Sigmoid colon (tissue), 7 donors: ENCODE results near the gene SIGMAR1. TPM values are rescaled to one million over a fixed set of nuclear protein-coding genes. Genes with fewer than 3 reads are reported as not detected.

Experiments used
- DNase-seq: peaks from one replicate; pipeline ENCODE4 v3.0.0-alpha.2; 2019
- H3K27ac ChIP-seq, 4 donors: fragments of 200-600 bp; sonication (generic); one replicate each; pipeline ENCODE4 v1.5.1; 2016 to 2019; ENCODE audit warnings: mild to moderate bottlenecking in 1 of 4
- H3K27me3 ChIP-seq, 3 donors: fragments of 200-600 bp; sonication (generic); one replicate each; pipeline ENCODE4 v1.5.1; 2019; ENCODE audit warnings: mild to moderate bottlenecking in 1 of 3
- H3K36me3 ChIP-seq, 4 donors: fragments of 200-600 bp; sonication (generic); one replicate each; pipeline ENCODE4 v1.5.1; 2016 to 2019
- H3K4me1 ChIP-seq, 4 donors: fragments of 200-600 bp; sonication (generic); one replicate each; pipeline ENCODE4 v1.5.1; 2017 to 2019
- H3K4me3 ChIP-seq, 4 donors: fragments of 200-600 bp; sonication (generic); one replicate each; pipeline ENCODE4 v1.5.1; 2017 to 2019; ENCODE audit warnings: mild to moderate bottlenecking in 2 of 4, moderate library complexity in 1 of 4
- H3K9me3 ChIP-seq, 4 donors: fragments of 200-600 bp in 3 of 4; sonication (generic) in 3 of 4; one replicate each; pipeline versions ENCODE4 v1.5.1 to v1.6.1; 2013 to 2019
- EP300 ChIP-seq, 4 donors: sonication (generic); formaldehyde crosslinking; IDR thresholded peaks; one replicate each; pipeline ENCODE4 v1.6.1; 2017; ENCODE audit warnings: antibody characterized with exemption in 4 of 4
- POLR2A ChIP-seq, 2 donors: fragments of 450-650 bp; IDR thresholded peaks; one replicate each; pipeline ENCODE4 v1.6.1; 2016; ENCODE audit warnings: antibody characterized with exemption in 2 of 2, mild to moderate bottlenecking in 2 of 2, moderate library complexity in 2 of 2
- POLR2AphosphoS5 ChIP-seq, 4 donors: sonication (generic); formaldehyde crosslinking; IDR thresholded peaks; one replicate each; pipeline ENCODE4 v1.6.1; 2017; ENCODE audit warnings: antibody characterized with exemption in 4 of 4
- WGBS, 2 donors: extraction: QIAGEN DNeasy Blood & Tissue Kit; methylation state at CpG; one replicate each; pipeline ENCODE4 v1.1.7; 2013; 5-methylcytosine and 5-hydroxymethylcytosine counted together
- intact Hi-C: fragments of 100-400 bp; cut with DNase I; formaldehyde crosslinking; loops from one replicate; pipeline ENCODE4 v1.15.1; 2023
- polyA plus RNA-seq, 3 donors: library from polyadenylated mRNA; stranded (reverse); fragments of 200-250 nt; gene quantifications; one replicate each; pipeline ENCODE4 v1.2.3, GENCODE V29; 2013
- total RNA-seq, 4 donors: library from RNA; depleted of rRNA; stranded (reverse); fragments of >200 nt; gene quantifications; one replicate each; pipeline ENCODE4 v1.1.0, GENCODE V29; 2016
- TF ChIP-seq, protein P1 (sequence below), 4 experiments: fragments of 450-650 bp in 3 of 4; fragments of 200-600 bp in 1 of 4; IDR thresholded peaks; one replicate each; pipeline ENCODE4 v1.5.1; 2016 to 2019; ENCODE audit warnings: antibody characterized with exemption in 4 of 4, mild to moderate bottlenecking in 3 of 4, moderate library complexity in 2 of 4
- donor health status: healthy with polysubstance abuse.
- donor health status: Bipolar disorder and iron deficiency.
- donor health status: healthy.

Gene SIGMAR1
- total and polyA plus RNA-seq, 7 donors: 12.0 to 82.6 (median 70.6) TPM

DNA sequence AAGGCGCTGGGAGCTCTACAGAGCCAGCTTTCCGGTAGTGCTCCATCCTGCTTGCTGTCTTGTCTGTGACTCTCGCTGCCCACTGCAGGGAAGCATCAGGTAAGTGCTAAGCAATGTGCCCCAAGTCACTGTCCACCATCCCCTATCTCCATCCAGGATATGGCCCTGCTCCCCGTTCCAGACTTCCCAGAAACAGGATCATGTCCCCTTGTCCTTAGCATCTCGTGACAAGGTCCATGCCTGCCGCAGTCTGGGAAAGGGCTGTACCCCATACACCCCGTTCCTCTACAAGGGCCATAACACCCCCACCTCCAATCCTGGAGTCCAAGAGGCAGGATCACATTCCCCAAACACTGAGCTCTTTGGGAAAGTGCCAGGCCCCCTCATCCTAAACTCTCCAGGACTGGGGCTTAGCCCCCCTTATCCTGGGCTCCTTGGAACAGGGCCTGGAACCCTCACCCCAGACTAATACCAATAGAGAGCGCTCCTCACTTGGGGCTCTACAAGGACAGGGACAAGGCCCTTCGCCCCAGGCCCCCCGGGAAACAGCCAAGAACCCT is 26.3 kb downstream of the SIGMAR1 start:
- H3K27ac ChIP-seq: peak overlapping the region; percentile 78 to 84 (median 82)
- H3K27me3 ChIP-seq: no peaks in the 10 kb centered on the region
- intact Hi-C loops: no loop called here
- TF ChIP-seq EP300 (IDR thresholded peaks at IDR 0.05) (no peak), POLR2A (IDR thresholded peaks at IDR 0.05) (no peak), POLR2AphosphoS5 (IDR thresholded peaks at IDR 0.05) (no peak)
- TF ChIP-seq, protein P1, sequence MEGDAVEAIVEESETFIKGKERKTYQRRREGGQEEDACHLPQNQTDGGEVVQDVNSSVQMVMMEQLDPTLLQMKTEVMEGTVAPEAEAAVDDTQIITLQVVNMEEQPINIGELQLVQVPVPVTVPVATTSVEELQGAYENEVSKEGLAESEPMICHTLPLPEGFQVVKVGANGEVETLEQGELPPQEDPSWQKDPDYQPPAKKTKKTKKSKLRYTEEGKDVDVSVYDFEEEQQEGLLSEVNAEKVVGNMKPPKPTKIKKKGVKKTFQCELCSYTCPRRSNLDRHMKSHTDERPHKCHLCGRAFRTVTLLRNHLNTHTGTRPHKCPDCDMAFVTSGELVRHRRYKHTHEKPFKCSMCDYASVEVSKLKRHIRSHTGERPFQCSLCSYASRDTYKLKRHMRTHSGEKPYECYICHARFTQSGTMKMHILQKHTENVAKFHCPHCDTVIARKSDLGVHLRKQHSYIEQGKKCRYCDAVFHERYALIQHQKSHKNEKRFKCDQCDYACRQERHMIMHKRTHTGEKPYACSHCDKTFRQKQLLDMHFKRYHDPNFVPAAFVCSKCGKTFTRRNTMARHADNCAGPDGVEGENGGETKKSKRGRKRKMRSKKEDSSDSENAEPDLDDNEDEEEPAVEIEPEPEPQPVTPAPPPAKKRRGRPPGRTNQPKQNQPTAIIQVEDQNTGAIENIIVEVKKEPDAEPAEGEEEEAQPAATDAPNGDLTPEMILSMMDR (IDR thresholded peaks at IDR 0.05): no peak
- peaks cover 5 to 29% (median 16%) of the 10 kb centered on the region in 4 donors for H3K36me3 ChIP-seq
- DNase-seq: peak; percentile 73
- 38 to 64% methylated on average over 10 of the region's 10 CpGs for WGBS, 2 donors
- peaks cover 0 to 26% (median 21%) of the 10 kb centered on the region in 4 donors for H3K4me1 ChIP-seq
- H3K4me3 ChIP-seq: peak overlapping the region; percentile 61 to 70 (median 65)
- no peaks in the 10 kb centered on the region for H3K9me3 ChIP-seq

DNA sequence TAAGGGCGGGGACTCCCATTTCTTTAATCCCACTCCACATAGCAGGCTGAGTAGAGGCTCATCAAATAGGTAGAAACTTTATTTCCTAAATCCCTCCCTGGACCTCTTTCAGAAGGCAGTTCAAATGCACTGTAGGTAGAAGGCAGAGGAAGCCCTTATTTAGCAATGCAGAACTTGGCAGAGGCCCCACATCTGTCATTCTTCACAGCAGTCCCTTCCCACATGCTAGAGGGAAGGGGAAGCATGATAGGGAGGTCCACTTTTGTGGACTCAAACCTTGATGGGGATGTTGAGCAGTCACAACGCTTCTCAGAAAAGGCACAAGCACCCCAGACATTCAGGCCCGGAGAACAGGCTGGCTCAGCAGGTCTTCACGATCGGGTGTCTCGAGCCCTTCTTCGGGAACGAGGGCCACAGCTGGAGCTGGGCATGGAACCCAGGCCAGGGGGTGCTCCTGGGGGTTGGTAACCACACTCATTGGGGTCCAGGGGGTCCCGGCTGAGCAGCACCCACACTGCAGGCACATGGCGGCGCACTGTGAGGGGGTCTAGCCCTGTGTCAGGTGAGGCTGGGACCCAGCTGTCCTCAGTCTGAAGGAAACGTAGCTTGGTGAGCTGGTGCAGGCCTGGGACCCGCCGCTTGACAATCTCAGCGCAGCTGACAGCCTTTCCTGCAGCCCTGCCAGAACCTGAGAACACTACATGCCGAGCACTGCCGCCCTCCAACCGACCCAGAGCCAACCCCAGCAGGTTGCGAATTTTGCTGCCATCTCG is 27.0 kb downstream of the SIGMAR1 start:
- Histone ChIP-seq H3K27ac (peak overlapping the region in 1 of 4 donors; percentile 78), H3K4me1 (peaks cover 0 to 26% (median 21%) of the 10 kb centered on the region in 4 donors), H3K36me3 (peaks cover 5 to 22% (median 13%) of the 10 kb centered on the region in 4 donors), H3K27me3 (no peaks in the 10 kb centered on the region), H3K4me3 (peak overlapping the region in 1 of 4 donors; percentile 65), H3K9me3 (no peaks in the 10 kb centered on the region)
- 96 to 97% methylated on average over 20 of the region's 20 CpGs for WGBS, 2 donors
- intact Hi-C loops: no loop called here
- TF ChIP-seq POLR2A (IDR thresholded peaks at IDR 0.05) (no peak), EP300 (IDR thresholded peaks at IDR 0.05) (no peak), POLR2AphosphoS5 (IDR thresholded peaks at IDR 0.05) (no peak)
- TF ChIP-seq, protein P1 (IDR thresholded peaks at IDR 0.05): no peak
- no peak for DNase-seq

DNA sequence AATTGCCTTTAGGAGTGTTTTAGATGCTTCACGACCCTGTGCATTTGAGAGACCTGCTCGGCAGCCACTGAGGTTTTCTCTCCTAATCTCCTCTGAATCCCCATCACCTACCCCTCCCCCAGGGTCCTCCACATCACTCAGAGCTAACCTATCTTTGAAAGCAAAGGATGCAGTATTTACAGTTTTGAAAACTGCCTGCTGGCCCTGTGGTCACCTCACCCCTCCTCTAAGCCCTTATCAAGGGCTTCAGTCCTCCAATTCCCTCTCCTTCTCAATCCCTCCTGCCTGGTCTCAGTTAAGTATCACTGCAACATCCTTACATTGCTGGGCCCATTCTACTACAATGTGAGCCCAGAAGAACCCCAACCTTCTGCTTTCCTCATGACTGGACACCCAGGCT is 30.3 kb downstream of the SIGMAR1 start:
- H3K27ac ChIP-seq: no peak overlapping the region
- WGBS, 2 donors: 35 to 69% methylated on average over 2 of the region's 2 CpGs
- DNase-seq: no peak
- no peaks in the 10 kb centered on the region for H3K36me3 ChIP-seq
- TF ChIP-seq, protein P1 (IDR thresholded peaks at IDR 0.05): no peak
- TF ChIP-seq POLR2AphosphoS5 (IDR thresholded peaks at IDR 0.05): no peak
- TF ChIP-seq EP300 (IDR thresholded peaks at IDR 0.05): no peak
- TF ChIP-seq POLR2A (IDR thresholded peaks at IDR 0.05): no peak
- no peaks in the 10 kb centered on the region for H3K9me3 ChIP-seq
- intact Hi-C loops: no loop called here
- no peak overlapping the region for H3K4me3 ChIP-seq
- no peaks in the 10 kb centered on the region for H3K27me3 ChIP-seq
- H3K4me1 ChIP-seq: peaks cover 0 to 17% (median 13%) of the 10 kb centered on the region in 4 donors

DNA sequence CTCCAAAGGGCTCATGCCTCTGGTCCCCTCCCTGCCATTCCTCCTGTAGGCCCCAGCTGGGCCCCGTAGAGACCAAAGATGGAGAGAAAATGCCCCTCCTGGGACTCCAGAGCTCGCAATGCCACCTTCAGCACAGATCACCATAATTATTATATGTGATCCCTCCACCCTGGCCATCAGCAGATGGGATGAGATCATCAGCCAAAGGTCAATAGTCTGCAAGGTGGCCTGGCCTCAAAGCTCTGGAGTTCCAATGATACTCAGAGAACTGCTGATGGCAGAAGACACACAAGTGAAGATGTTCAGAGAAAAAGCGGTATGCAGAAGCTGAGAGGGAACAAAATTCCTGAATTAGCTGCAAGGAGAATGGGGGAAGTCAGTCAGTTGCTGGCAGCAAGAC is 30.7 kb downstream of the SIGMAR1 start:
- Histone ChIP-seq H3K27me3 (no peaks in the 10 kb centered on the region), H3K4me3 (no peak overlapping the region), H3K4me1 (peaks cover 0 to 15% (median 11%) of the 10 kb centered on the region in 4 donors), H3K27ac (no peak overlapping the region), H3K36me3 (no peaks in the 10 kb centered on the region), H3K9me3 (no peaks in the 10 kb centered on the region)
- TF ChIP-seq, protein P1 (IDR thresholded peaks at IDR 0.05): no peak
- TF ChIP-seq EP300 (IDR thresholded peaks at IDR 0.05): no peak
- TF ChIP-seq POLR2AphosphoS5 (IDR thresholded peaks at IDR 0.05): no peak
- no peak for TF ChIP-seq POLR2A (IDR thresholded peaks at IDR 0.05)
- no peak for DNase-seq
- WGBS, 2 donors: 65 to 89% methylated on average over 3 of the region's 3 CpGs
- intact Hi-C loops: no loop called here
